Gastrocnemius medialis (tissue), 4 donors: Measurements from ENCODE around the gene RNF224.

Source experiments
- CTCF ChIP-seq, 5 experiments: fragments of 450-650 bp in 3 of 5; fragments of 200-600 bp in 2 of 5; sonication (generic) in 2 of 5; IDR thresholded peaks in 4 of 5; conservative IDR thresholded peaks in 1 of 5; 1 replicate in 4 of 5; 2 replicates in 1 of 5; pipeline ENCODE4 v1.5.1; 2016 to 2019; ENCODE audit warnings: antibody characterized with exemption in 5 of 5, mild to moderate bottlenecking in 3 of 5, moderate library complexity in 3 of 5
- POLR2A ChIP-seq, 2 donors: fragments of 450-650 bp; IDR thresholded peaks; one replicate each; pipeline ENCODE4 v1.6.1; 2017; ENCODE audit warnings: antibody characterized with exemption in 2 of 2, mild to moderate bottlenecking in 2 of 2, moderate library complexity in 2 of 2

GRCh38 chr9:137194909-137195308 is 32.4 kb upstream of the RNF224 start:
- TF ChIP-seq CTCF (IDR thresholded peaks at IDR 0.05 in 4 of 5, conservative IDR thresholded peaks at IDR 0.05 in 1 of 5) (no peak), POLR2A (IDR thresholded peaks at IDR 0.05) (no peak)
